ENCODE measurements around the gene ALKBH3.

ALKBH3 gene

GRCh38 chr11:43861141-43861540 lies 19.5 kb upstream of the ALKBH3 start:
- Histone ChIP-seq H3K4me3 (ENCODE audit: low read length) (no peak overlapping the region), H3K27me3 (ENCODE audit: insufficient read depth, low read length) (no peaks in the 10 kb centered on the region), H3K9me3 (ENCODE audit: insufficient read depth, low read depth, low read length) (no peaks in the 10 kb centered on the region), H3K36me3 (ENCODE audit: insufficient read depth, low read depth, low read length) (peaks cover 8% of the 10 kb centered on the region; the same call in 1 of the 2 replicates), H3K27ac (ENCODE audit: low read length) (no peak overlapping the region), H3K4me1 (ENCODE audit: insufficient read depth, low read length) (no peaks in the 10 kb centered on the region), H3K9ac (ENCODE audit: low read depth, low read length) (no peak overlapping the region)

DNA sequence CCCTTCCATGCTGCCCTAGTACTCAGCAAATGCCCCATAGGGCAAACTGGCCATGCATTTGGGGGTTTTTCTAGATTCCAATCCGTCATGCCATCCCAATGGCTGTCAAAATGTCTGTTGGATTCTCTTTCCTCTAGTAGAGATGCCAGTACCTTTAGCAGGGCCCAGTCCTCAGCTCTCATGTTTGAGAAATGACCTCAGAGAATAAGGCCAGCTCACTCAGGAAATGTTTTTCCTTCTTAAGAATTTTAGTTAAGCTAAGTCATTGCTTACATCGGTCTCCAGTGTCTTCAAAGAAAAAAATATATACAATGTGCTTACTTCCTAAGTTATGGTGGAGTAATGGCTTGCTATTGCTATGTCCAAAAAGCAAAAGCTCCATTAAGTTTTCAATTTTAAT lies 14.1 kb upstream of the ALKBH3 start:
- Histone ChIP-seq H3K27me3 (ENCODE audit: insufficient read depth, low read length) (peaks cover 39% of the 10 kb centered on the region), H3K36me3 (ENCODE audit: insufficient read depth, low read depth, low read length) (no peaks in the 10 kb centered on the region), H3K4me1 (ENCODE audit: insufficient read depth, low read length) (no peaks in the 10 kb centered on the region), H3K4me3 (ENCODE audit: low read length) (no peak overlapping the region), H3K9me3 (ENCODE audit: insufficient read depth, low read depth, low read length) (no peaks in the 10 kb centered on the region), H3K9ac (ENCODE audit: low read depth, low read length) (no peak overlapping the region), H3K27ac (ENCODE audit: low read length) (no peak overlapping the region)

GRCh38 chr11:43866969-43867368 lies 13.7 kb upstream of the ALKBH3 start:
- H3K27me3 ChIP-seq (ENCODE audit: insufficient read depth, low read length), result peaks cover 43% of the 10 kb centered on the region
- H3K36me3 ChIP-seq (ENCODE audit: insufficient read depth, low read depth, low read length), result no peaks in the 10 kb centered on the region
- no peak overlapping the region for H3K9ac ChIP-seq (ENCODE audit: low read depth, low read length)
- H3K4me3 ChIP-seq (ENCODE audit: low read length), result no peak overlapping the region
- no peak overlapping the region for H3K27ac ChIP-seq (ENCODE audit: low read length)
- no peaks in the 10 kb centered on the region for H3K4me1 ChIP-seq (ENCODE audit: insufficient read depth, low read length)
- H3K9me3 ChIP-seq (ENCODE audit: insufficient read depth, low read depth, low read length), result no peaks in the 10 kb centered on the region

GRCh38 chr11:43868852-43869567 lies 11.6 kb upstream of the ALKBH3 start:
- Histone ChIP-seq H3K4me1 (ENCODE audit: insufficient read depth, low read length) (no peaks in the 10 kb centered on the region), H3K9ac (ENCODE audit: low read depth, low read length) (no peak overlapping the region), H3K27me3 (ENCODE audit: insufficient read depth, low read length) (peaks cover 63% of the 10 kb centered on the region), H3K4me3 (ENCODE audit: low read length) (no peak overlapping the region), H3K36me3 (ENCODE audit: insufficient read depth, low read depth, low read length) (no peaks in the 10 kb centered on the region), H3K27ac (ENCODE audit: low read length) (no peak overlapping the region), H3K9me3 (ENCODE audit: insufficient read depth, low read depth, low read length) (no peaks in the 10 kb centered on the region)

DNA sequence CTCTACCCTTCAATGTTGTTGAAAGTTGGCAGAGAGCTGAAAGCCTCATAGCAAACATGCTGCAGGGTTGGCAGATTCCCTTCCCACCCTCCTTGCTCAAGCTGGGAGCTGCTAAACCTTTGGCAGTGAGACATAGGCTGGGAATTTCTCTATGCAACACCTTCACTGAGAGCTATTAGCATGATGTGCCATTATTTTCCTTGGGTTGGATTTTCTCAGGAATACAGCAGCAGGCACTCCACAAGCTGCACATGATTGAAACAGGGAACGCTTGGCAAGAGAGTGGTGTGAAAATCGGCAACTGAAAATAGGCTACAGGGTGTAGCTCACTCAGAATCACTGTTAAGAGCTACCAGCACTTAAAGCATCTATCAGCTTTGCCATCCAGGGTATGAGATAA lies 9.6 kb upstream of the ALKBH3 start:
- Histone ChIP-seq H3K4me1 (ENCODE audit: insufficient read depth, low read length) (no peaks in the 10 kb centered on the region), H3K4me3 (ENCODE audit: low read length) (no peak overlapping the region), H3K27ac (ENCODE audit: low read length) (no peak overlapping the region), H3K9ac (ENCODE audit: low read depth, low read length) (no peak overlapping the region), H3K36me3 (ENCODE audit: insufficient read depth, low read depth, low read length) (no peaks in the 10 kb centered on the region), H3K9me3 (ENCODE audit: insufficient read depth, low read depth, low read length) (no peaks in the 10 kb centered on the region), H3K27me3 (ENCODE audit: insufficient read depth, low read length) (peaks cover 80% of the 10 kb centered on the region)

GRCh38 chr11:43872995-43873394 lies 7.6 kb upstream of the ALKBH3 start:
- H3K4me3 ChIP-seq (ENCODE audit: low read length), result no peak overlapping the region
- no peak overlapping the region for H3K9ac ChIP-seq (ENCODE audit: low read depth, low read length)
- H3K4me1 ChIP-seq (ENCODE audit: insufficient read depth, low read length), result no peaks in the 10 kb centered on the region
- H3K27ac ChIP-seq (ENCODE audit: low read length), result no peak overlapping the region
- no peaks in the 10 kb centered on the region for H3K9me3 ChIP-seq (ENCODE audit: insufficient read depth, low read depth, low read length)
- peaks cover 91% of the 10 kb centered on the region for H3K27me3 ChIP-seq (ENCODE audit: insufficient read depth, low read length)
- H3K36me3 ChIP-seq (ENCODE audit: insufficient read depth, low read depth, low read length), result no peaks in the 10 kb centered on the region

GRCh38 chr11:43874078-43874477 lies 6.6 kb upstream of the ALKBH3 start:
- no peaks in the 10 kb centered on the region for H3K36me3 ChIP-seq (ENCODE audit: insufficient read depth, low read depth, low read length)
- peaks cover 92% of the 10 kb centered on the region for H3K27me3 ChIP-seq (ENCODE audit: insufficient read depth, low read length)
- no peak overlapping the region for H3K27ac ChIP-seq (ENCODE audit: low read length)
- H3K9me3 ChIP-seq (ENCODE audit: insufficient read depth, low read depth, low read length), result no peaks in the 10 kb centered on the region
- H3K9ac ChIP-seq (ENCODE audit: low read depth, low read length), result no peak overlapping the region
- no peak overlapping the region for H3K4me3 ChIP-seq (ENCODE audit: low read length)
- no peaks in the 10 kb centered on the region for H3K4me1 ChIP-seq (ENCODE audit: insufficient read depth, low read length)

GRCh38 chr11:43874738-43875137 lies 5.9 kb upstream of the ALKBH3 start:
- Histone ChIP-seq H3K4me1 (ENCODE audit: insufficient read depth, low read length) (no peaks in the 10 kb centered on the region), H3K36me3 (ENCODE audit: insufficient read depth, low read depth, low read length) (no peaks in the 10 kb centered on the region), H3K9ac (ENCODE audit: low read depth, low read length) (no peak overlapping the region), H3K4me3 (ENCODE audit: low read length) (no peak overlapping the region), H3K27ac (ENCODE audit: low read length) (no peak overlapping the region), H3K27me3 (ENCODE audit: insufficient read depth, low read length) (peaks cover 92% of the 10 kb centered on the region), H3K9me3 (ENCODE audit: insufficient read depth, low read depth, low read length) (no peaks in the 10 kb centered on the region)

DNA sequence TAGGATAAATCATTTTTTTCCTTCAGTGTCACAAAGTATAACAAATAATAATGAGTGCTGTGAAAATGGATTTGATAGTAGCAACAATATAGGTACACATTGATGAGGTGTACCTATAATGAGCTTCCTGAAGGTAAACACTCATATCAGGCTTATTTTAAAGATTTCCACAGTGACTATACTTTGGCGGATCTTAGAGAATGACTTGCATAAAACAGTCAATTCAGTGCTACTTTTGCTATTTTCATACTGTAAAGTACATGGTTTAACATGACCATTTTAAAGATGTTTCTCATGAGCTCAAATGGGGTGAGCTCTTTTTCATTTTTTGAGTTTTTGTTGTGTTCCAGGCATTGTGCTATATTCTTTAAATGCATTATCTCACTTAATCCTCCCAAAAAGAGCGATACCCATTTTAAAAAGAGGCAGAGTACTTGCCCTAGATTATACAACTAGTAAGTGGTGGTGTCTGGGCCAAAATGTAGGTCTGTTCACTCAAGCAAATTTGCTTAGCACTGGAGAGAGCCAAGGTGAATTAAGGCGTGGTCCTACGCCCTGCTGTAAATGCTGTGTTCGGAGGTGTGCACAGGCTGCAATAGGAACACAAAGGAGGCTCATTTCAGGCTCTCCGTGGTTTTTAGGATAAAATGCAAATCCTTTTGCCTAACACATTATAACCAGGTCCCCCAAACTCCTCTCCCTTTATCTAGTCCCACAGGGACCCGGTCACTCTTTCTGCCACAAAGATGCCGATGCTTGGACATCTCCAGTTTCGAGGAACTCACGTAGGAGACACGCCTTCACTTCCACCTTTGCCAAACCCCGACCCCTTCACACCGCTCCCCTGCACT lies 617 bp upstream of the ALKBH3 start:
- no peaks in the 10 kb centered on the region for H3K9me3 ChIP-seq (ENCODE audit: insufficient read depth, low read depth, low read length)
- peaks cover 55% of the 10 kb centered on the region for H3K27me3 ChIP-seq (ENCODE audit: insufficient read depth, low read length)
- H3K27ac ChIP-seq (ENCODE audit: low read length), result no peak overlapping the region
- H3K4me3 ChIP-seq (ENCODE audit: low read length), result peak overlapping the region; percentile 96
- H3K36me3 ChIP-seq (ENCODE audit: insufficient read depth, low read depth, low read length), result peaks cover 8% of the 10 kb centered on the region
- no peak overlapping the region for H3K9ac ChIP-seq (ENCODE audit: low read depth, low read length)
- H3K4me1 ChIP-seq (ENCODE audit: insufficient read depth, low read length), result no peaks in the 10 kb centered on the region

DNA sequence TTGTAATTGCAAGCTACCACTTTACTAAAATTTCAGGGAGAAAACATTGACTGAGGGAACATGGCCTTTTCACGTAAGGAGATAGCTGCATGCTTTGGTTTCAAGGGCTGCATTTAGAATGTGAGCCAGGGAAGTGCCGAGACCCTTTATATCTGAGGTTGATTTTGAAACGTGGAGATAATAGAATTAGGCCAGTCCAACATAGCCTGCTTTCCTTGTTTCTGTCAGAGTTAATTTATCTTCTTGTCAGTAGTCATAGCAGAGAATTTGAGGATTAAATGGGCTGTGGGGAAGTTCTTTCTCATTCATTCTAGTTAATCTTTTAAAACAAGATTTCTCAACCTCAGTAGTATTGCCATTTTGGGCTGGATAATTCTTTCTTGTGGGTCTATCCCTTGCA lies 12.2 kb downstream of the ALKBH3 start:
- no peaks in the 10 kb centered on the region for H3K4me1 ChIP-seq (ENCODE audit: insufficient read depth, low read length)
- H3K27ac ChIP-seq (ENCODE audit: low read length), result no peak overlapping the region
- H3K9ac ChIP-seq (ENCODE audit: low read depth, low read length), result no peak overlapping the region
- H3K27me3 ChIP-seq (ENCODE audit: insufficient read depth, low read length), result no peaks in the 10 kb centered on the region
- no peaks in the 10 kb centered on the region for H3K9me3 ChIP-seq (ENCODE audit: insufficient read depth, low read depth, low read length)
- H3K36me3 ChIP-seq (ENCODE audit: insufficient read depth, low read depth, low read length), result peaks cover 53% of the 10 kb centered on the region
- H3K4me3 ChIP-seq (ENCODE audit: low read length), result no peak overlapping the region

DNA sequence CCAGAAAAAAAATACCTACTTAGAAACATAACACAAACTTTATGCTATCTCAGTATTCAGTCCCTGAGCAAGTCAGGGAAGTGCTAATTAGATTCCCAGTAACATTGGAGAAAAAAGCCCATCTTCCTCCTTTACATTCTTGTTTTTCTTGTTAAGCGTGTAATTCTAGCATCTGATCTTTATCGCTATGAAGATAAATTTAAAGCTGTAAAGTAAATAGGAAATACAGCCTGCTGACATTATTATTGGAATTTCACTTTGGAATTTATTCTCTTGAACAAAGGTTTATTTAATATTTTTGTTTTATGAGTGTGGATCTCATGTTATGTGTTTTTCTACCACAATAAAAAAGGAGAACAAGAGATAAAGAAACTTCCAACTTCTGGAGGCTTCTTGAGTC lies 13.9 kb downstream of the ALKBH3 start:
- Histone ChIP-seq H3K27ac (ENCODE audit: low read length) (no peak overlapping the region), H3K4me1 (ENCODE audit: insufficient read depth, low read length) (no peaks in the 10 kb centered on the region), H3K4me3 (ENCODE audit: low read length) (no peak overlapping the region), H3K9me3 (ENCODE audit: insufficient read depth, low read depth, low read length) (no peaks in the 10 kb centered on the region), H3K9ac (ENCODE audit: low read depth, low read length) (no peak overlapping the region), H3K27me3 (ENCODE audit: insufficient read depth, low read length) (no peaks in the 10 kb centered on the region), H3K36me3 (ENCODE audit: insufficient read depth, low read depth, low read length) (peaks cover 61% of the 10 kb centered on the region)

- Histone ChIP-seq H3K9me3 (ENCODE audit: insufficient read depth, low read depth, low read length) (no peaks in the 10 kb centered on the region), H3K9ac (ENCODE audit: low read depth, low read length) (no peak overlapping the region), H3K27ac (ENCODE audit: low read length) (no peak overlapping the region), H3K4me1 (ENCODE audit: insufficient read depth, low read length) (no peaks in the 10 kb centered on the region), H3K27me3 (ENCODE audit: insufficient read depth, low read length) (no peaks in the 10 kb centered on the region), H3K4me3 (ENCODE audit: low read length) (no peak overlapping the region), H3K36me3 (ENCODE audit: insufficient read depth, low read depth, low read length) (peaks cover 57% of the 10 kb centered on the region)
Observed at GRCh38 chr11:43895601-43896000, 15.0 kb downstream of the ALKBH3 start.
